NCI-H2029 treated with DMSO at 0.1 percent for 48 hours (cell line): Measurements from ENCODE around the gene MMUT.
"Not testable (repeated sequence)": the region's sequence is repeated elsewhere in the genome, so short reads cannot be mapped to it uniquely, and the experiment has no call there.

Experiments
- DNase-seq: peaks from one replicate; lab custom pipeline; 2025; lab: John Stamatoyannopoulos, UW

The MMUT gene

GRCh38 chr6:49462927-49463611 is at the start of gene MMUT, which contains the start of gene CENPQ:
Gene MMUT (minus strand): TSS chr6:49463253. CDS start chr6:49459466, 3,787 bp downstream.
Gene CENPQ (plus strand): TSS chr6:49463370. CDS start chr6:49470177, 6,807 bp downstream.
- peak; percentile 91 for DNase-seq

- no peak for DNase-seq
Observed at GRCh38 chr6:49509342-49509741, 46.3 kb upstream of the MMUT start.

GRCh38 chr6:49506569-49507111 is 43.6 kb upstream of the MMUT start:
- no peak for DNase-seq

- DNase-seq, result no peak
Observed at GRCh38 chr6:49504666-49505065, 41.6 kb upstream of the MMUT start.

GRCh38 chr6:49499623-49500022 is 36.6 kb upstream of the MMUT start, which contains the start of gene GLYATL3:
Gene GLYATL3 (plus strand): TSS chr6:49499923. CDS start chr6:49511991, 12,068 bp downstream.
- peak; percentile 13 for DNase-seq

- DNase-seq, result no peak
Observed at GRCh38 chr6:49499126-49499525, 36.1 kb upstream of the MMUT start.

- peak; percentile 18 for DNase-seq
Observed at GRCh38 chr6:49497304-49497703, 34.3 kb upstream of the MMUT start.

GRCh38 chr6:49490633-49491032 is 27.6 kb upstream of the MMUT start:
- DNase-seq, result no peak

GRCh38 chr6:49483380-49483779 is 20.3 kb upstream of the MMUT start:
- not testable (repeated sequence) for DNase-seq

GRCh38 chr6:49481846-49482245 is 18.8 kb upstream of the MMUT start:
- not testable (repeated sequence) for DNase-seq

GRCh38 chr6:49479308-49479970 is 16.4 kb upstream of the MMUT start:
- no peak for DNase-seq

GRCh38 chr6:49476564-49476963 is 13.5 kb upstream of the MMUT start:
- not testable (repeated sequence) for DNase-seq

GRCh38 chr6:49468042-49468441 is 5.0 kb upstream of the MMUT start:
- DNase-seq, result no peak

GRCh38 chr6:49464691-49465090 is 1.6 kb upstream of the MMUT start:
- DNase-seq, result no peak

- no peak for DNase-seq
Observed at GRCh38 chr6:49463612-49463967, 537 bp upstream of the MMUT start.

- DNase-seq, result no peak
Observed at GRCh38 chr6:49462599-49462926, 490 bp downstream of the MMUT start.

GRCh38 chr6:49462071-49462470 is 982 bp downstream of the MMUT start:
- DNase-seq, result no peak

- no peak for DNase-seq
Observed at GRCh38 chr6:49457771-49458170, 5.3 kb downstream of the MMUT start.

- no peak for DNase-seq
Observed at GRCh38 chr6:49454787-49455709, 8.0 kb downstream of the MMUT start.

GRCh38 chr6:49453221-49453620 is 9.8 kb downstream of the MMUT start:
- DNase-seq, result no peak

- DNase-seq, result no peak
Observed at GRCh38 chr6:49430866-49431265, 32.2 kb downstream of the MMUT start.

GRCh38 chr6:49430187-49430586 is 32.9 kb downstream of the MMUT start:
- DNase-seq, result no peak
